CD8-positive, alpha-beta memory T cell (primary cell): ENCODE results near the gene BCL3. TPM values are rescaled to one million over a fixed set of nuclear protein-coding genes. Genes with fewer than 3 reads are reported as not detected.
"Not testable (repeated sequence)": the region's sequence is repeated elsewhere in the genome, so short reads cannot be mapped to it uniquely, and the experiment has no call there.

Experiments
- CTCF ChIA-PET: fragments of 350-600 bp; sonication (Branson Sonifier 250); formaldehyde crosslinking; loops from one replicate; lab custom pipeline; 2021; ENCODE audit warnings: antibody characterized with exemption; lab: Charles Lee
- POLR2A ChIA-PET: fragments of 350-600 bp; sonication (Branson Sonifier 250); formaldehyde crosslinking; loops from one replicate; lab custom pipeline; 2021; ENCODE audit warnings: antibody characterized with exemption; lab: Charles Lee
- DNase-seq, 5 donors: peaks; one replicate each; pipeline versions ENCODE4 v3.0.0 to v3.0.0-alpha.2; 2020 to 2022; ENCODE audit warnings: mixed read lengths in 1 of 5
- H3K27ac ChIP-seq: one replicate; pipeline ENCODE4 v1.7.0; 2013; ENCODE audit warnings: low read depth, mild to moderate bottlenecking, low read length, moderate library complexity
- H3K27me3 ChIP-seq: 2 replicates; pipeline ENCODE4 v1.7.0; 2013; ENCODE audit warnings: low read length, mild to moderate bottlenecking; ENCODE audit not compliant: insufficient read depth, poor library complexity, severe bottlenecking
- H3K36me3 ChIP-seq: 2 replicates; pipeline ENCODE4 v1.7.0; 2013; ENCODE audit warnings: mild to moderate bottlenecking, low read length, moderate library complexity; ENCODE audit not compliant: insufficient read depth
- H3K4me1 ChIP-seq: 2 replicates; pipeline ENCODE4 v1.7.0; 2013; ENCODE audit warnings: mild to moderate bottlenecking, low read length, moderate library complexity; ENCODE audit not compliant: insufficient read depth
- H3K4me3 ChIP-seq: 2 replicates; pipeline ENCODE4 v1.7.0; 2013; ENCODE audit warnings: mild to moderate bottlenecking, low read length
- H3K9me3 ChIP-seq: 2 replicates; pipeline ENCODE4 v1.7.0; 2013; ENCODE audit warnings: mild to moderate bottlenecking, low read length
- H3K27ac Mint-ChIP-seq, 8 donors: one replicate each; pipeline ENCODE4 v1.8.0; 2020 to 2021; ENCODE audit warnings: mixed read lengths in 8 of 8, mild to moderate bottlenecking in 6 of 8, inconsistent platforms in 3 of 8, moderate library complexity in 3 of 8
- H3K27me3 Mint-ChIP-seq, 2 donors: one replicate each; pipeline ENCODE4 v1.8.0; 2020 to 2021; ENCODE audit warnings: mixed read lengths in 2 of 2, mild to moderate bottlenecking in 1 of 2, moderate library complexity in 1 of 2
- H3K36me3 Mint-ChIP-seq, 3 donors: one replicate each; pipeline ENCODE4 v1.8.0; 2020 to 2021; ENCODE audit warnings: mixed read lengths in 3 of 3, inconsistent platforms in 1 of 3, mild to moderate bottlenecking in 1 of 3
- H3K4me1 Mint-ChIP-seq, 3 donors: one replicate each; pipeline ENCODE4 v1.8.0; 2020 to 2021; ENCODE audit warnings: mixed read lengths in 3 of 3, inconsistent platforms in 1 of 3, mild to moderate bottlenecking in 1 of 3
- H3K4me3 Mint-ChIP-seq, 7 donors: one replicate each; pipeline ENCODE4 v1.8.0; 2020 to 2021; ENCODE audit warnings: mixed read lengths in 7 of 7, mild to moderate bottlenecking in 6 of 7, moderate library complexity in 4 of 7, inconsistent platforms in 2 of 7
- H3K9me3 Mint-ChIP-seq, 5 donors: one replicate each; pipeline ENCODE4 v1.8.0; 2020 to 2022; ENCODE audit warnings: mixed read lengths in 5 of 5, mild to moderate bottlenecking in 3 of 5, moderate library complexity in 2 of 5, inconsistent platforms in 1 of 5
- polyA plus RNA-seq: library from polyadenylated mRNA; unstranded; fragments of 300-500 nt; fragmentation: Illumina TruSeq; gene quantifications from one replicate; pipeline ENCODE4 v1.2.3, GENCODE V29; 2021
- total RNA-seq, 2 experiments: library from RNA; stranded (reverse); gene quantifications; one replicate each; pipeline ENCODE4 v1.2.3, GENCODE V29; 2021

Gene BCL3
- total and polyA plus RNA-seq, 3 experiments from 2014 or later = 9.8 to 33.9 (median 30.5) TPM

DNA sequence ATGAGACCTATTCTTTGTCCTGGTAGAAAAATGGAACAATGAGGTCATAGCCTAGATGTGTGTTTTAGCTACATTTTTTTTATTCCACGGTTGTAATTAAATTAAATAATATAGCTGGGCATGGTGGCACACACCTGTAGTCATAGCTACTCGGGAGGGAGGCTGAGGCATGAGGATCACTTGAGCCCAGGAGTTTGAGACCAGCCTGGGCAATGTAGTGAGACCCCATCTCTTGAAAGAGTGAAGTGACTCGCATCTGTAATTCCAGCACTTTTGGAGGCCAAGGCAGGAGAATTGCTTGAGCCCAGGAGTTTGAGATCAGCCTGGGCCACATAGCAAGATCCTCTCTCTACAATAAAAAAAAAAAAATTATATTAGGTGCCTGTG, 17.4 kb downstream of the BCL3 start:
- H3K4me3 ChIP-seq = no peak overlapping the region
- Mint-ChIP-seq H3K36me3 (peaks cover 0 to 2% (median under 1%) of the 10 kb centered on the region in 3 donors), H3K4me3 (no peak overlapping the region), H3K9me3 (no peaks in the 10 kb centered on the region), H3K4me1 (peaks cover 21 to 48% (median 47%) of the 10 kb centered on the region in 3 donors), H3K27ac (no peak overlapping the region), H3K27me3 (no peaks in the 10 kb centered on the region)
- ChIA-PET CTCF (interaction anchor here (1.2 to 10.4 kb wide), 3 partner anchors 23 to 77 kb away, joined by 3 to 299 read pairs (median 4); no protein-coding TSS in a partner anchor), POLR2A (no interaction called here)
- H3K27me3 ChIP-seq = no peaks in the 10 kb centered on the region
- H3K4me1 ChIP-seq = peaks cover 8% of the 10 kb centered on the region
- no peaks in the 10 kb centered on the region for H3K9me3 ChIP-seq
- DNase-seq = no peak
- no peak overlapping the region for H3K27ac ChIP-seq
- H3K36me3 ChIP-seq = no peaks in the 10 kb centered on the region

DNA sequence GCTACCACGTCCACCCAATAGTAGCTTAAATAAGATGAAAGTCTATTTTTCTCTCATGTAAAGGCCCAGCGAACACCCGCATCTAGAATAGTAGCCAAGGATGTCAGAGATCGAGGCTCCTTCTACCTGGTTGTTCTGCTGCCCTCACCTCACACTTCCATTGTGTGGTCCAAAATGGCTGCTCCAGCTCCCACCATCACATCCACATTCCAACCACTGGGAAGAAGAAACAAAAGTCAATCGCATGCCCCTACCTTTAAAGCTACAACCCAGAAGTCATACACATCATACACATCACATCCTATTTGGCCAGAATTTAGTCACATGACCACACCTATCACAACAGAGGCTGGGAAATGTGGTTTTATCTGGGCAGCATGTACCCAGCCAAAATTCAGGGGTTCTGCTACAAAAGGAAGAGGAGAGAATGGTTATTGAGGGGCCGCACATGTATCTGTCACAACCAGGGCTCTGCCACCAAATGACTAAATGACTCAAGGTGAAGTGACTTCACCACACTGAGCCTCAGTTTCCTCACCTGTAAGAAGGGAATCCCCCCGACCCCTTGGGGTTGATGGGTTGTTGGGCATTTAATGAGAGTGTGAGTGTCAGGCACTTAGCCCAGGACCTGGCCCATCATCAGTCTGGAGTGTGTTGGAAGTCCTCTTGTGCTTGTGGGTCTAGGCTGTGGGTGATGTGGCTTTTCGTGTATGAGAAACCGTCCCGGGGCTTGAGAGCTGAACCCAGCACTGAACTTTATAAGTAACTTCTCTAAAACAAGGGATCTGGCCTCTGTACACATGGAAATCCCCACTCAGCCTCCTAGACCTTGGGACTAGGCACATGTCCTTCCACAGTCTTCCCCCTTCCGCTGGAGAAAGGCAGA, 19.0 kb downstream of the BCL3 start:
- no peaks in the 10 kb centered on the region for H3K9me3 Mint-ChIP-seq
- H3K36me3 Mint-ChIP-seq = peaks cover 0 to 2% (median 0%) of the 10 kb centered on the region in 3 donors
- Histone ChIP-seq H3K27me3 (no peaks in the 10 kb centered on the region), H3K9me3 (no peaks in the 10 kb centered on the region), H3K4me1 (peaks cover 8% of the 10 kb centered on the region), H3K4me3 (no peak overlapping the region), H3K27ac (no peak overlapping the region), H3K36me3 (no peaks in the 10 kb centered on the region)
- no peak for DNase-seq
- peak overlapping the region in 7 of 8 donors; percentile 2 to 85 (median 42) for H3K27ac Mint-ChIP-seq
- H3K27me3 Mint-ChIP-seq = no peaks in the 10 kb centered on the region
- CTCF ChIA-PET = interaction anchor here (1.0 to 10.4 kb wide), 4 partner anchors 13 to 45 kb away, joined by 3 to 299 read pairs (median 4); no protein-coding TSS in a partner anchor
- peak overlapping the region in 2 of 7 donors; percentile 5 to 9 for H3K4me3 Mint-ChIP-seq
- peaks cover 17 to 43% (median 42%) of the 10 kb centered on the region in 3 donors for H3K4me1 Mint-ChIP-seq
- POLR2A ChIA-PET = no interaction called here

GRCh38 chr19:44770550-44771257, 22.2 kb downstream of the BCL3 start:
- H3K4me1 Mint-ChIP-seq = peaks cover 11 to 31% (median 29%) of the 10 kb centered on the region in 3 donors
- H3K27me3 Mint-ChIP-seq = no peaks in the 10 kb centered on the region
- Histone ChIP-seq H3K27me3 (no peaks in the 10 kb centered on the region), H3K36me3 (no peaks in the 10 kb centered on the region), H3K4me3 (no peak overlapping the region), H3K4me1 (peaks cover 8% of the 10 kb centered on the region), H3K27ac (no peak overlapping the region), H3K9me3 (no peaks in the 10 kb centered on the region)
- ChIA-PET POLR2A (interaction anchor here (0.8 to 1.9 kb wide), 6 partner anchors 9 to 119 kb away, joined by 3 to 18 read pairs (median 4); no protein-coding TSS in a partner anchor), CTCF (interaction anchor here (0.6 to 10.4 kb wide), 21 partner anchors 9 to 181 kb away, joined by 3 to 299 read pairs (median 6); partner anchors contain the start of gene BCL3)
- peak overlapping the region; percentile 24 to 78 (median 61) for H3K4me3 Mint-ChIP-seq
- H3K36me3 Mint-ChIP-seq = no peaks in the 10 kb centered on the region
- DNase-seq = peak; percentile 94 to 99 (median 96)
- H3K27ac Mint-ChIP-seq = peak overlapping the region; percentile 23 to 92 (median 88)
- no peaks in the 10 kb centered on the region for H3K9me3 Mint-ChIP-seq

DNA sequence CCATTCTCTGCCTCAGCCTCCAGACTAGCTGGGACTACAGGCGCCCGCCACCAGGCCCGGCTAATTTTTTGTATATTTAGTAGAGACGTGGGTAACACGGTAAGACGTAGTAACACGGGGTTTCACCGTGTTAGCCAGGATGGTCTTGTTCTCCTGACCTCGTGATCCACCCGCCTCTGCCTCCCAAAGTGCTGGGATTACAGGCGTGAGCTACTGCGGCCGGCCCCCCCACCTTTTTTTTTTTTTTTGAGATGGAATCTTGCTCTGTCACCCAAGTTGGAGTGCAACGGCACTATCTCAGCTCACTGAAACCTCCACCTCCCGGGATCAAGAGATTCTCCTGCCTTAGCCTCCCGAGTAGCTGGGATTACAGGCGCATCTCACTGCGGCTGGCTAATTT, 23.6 kb downstream of the BCL3 start:
- H3K27ac Mint-ChIP-seq, H3K4me1 ChIP-seq, DNase-seq, H3K27ac ChIP-seq, H3K9me3 ChIP-seq, H3K36me3 ChIP-seq, H3K27me3 Mint-ChIP-seq, H3K36me3 Mint-ChIP-seq, H3K4me3 Mint-ChIP-seq, H3K9me3 Mint-ChIP-seq, H3K4me3 ChIP-seq, POLR2A ChIA-PET, H3K27me3 ChIP-seq: not testable (repeated sequence)
- CTCF ChIA-PET = interaction anchor here (1.5 to 10.4 kb wide), 7 partner anchors 12 to 180 kb away, joined by 3 to 299 read pairs (median 15); partner anchors contain the start of gene BCL3
- peaks cover 11 to 31% (median 29%) of the 10 kb centered on the region in 3 donors for H3K4me1 Mint-ChIP-seq

DNA sequence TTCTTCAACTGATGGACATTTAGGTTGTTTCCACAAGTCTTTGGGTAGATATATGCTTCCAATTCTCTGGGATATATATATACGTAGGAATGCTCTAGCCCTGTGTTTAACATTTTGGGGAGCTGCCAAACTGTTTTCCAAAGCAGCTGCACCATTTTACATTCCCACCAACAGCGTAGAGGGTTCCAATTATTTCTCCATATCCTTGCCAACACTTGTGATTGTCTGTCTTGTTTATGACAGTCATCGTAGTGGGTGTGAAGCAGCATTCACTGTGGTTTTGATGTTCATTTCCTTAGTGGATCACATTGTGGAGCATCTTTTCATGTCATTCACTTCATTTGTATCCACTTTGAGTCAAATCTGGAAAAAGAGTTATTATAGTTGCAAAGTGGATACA, 24.5 kb downstream of the BCL3 start:
- POLR2A ChIA-PET = no interaction called here

GRCh38 chr19:44775676-44776240, 27.2 kb downstream of the BCL3 start:
- Histone ChIP-seq H3K4me1 (no peaks in the 10 kb centered on the region), H3K27me3 (no peaks in the 10 kb centered on the region), H3K4me3 (no peak overlapping the region), H3K27ac (no peak overlapping the region), H3K36me3 (no peaks in the 10 kb centered on the region), H3K9me3 (no peaks in the 10 kb centered on the region)
- no peaks in the 10 kb centered on the region for H3K36me3 Mint-ChIP-seq
- peaks cover 0 to 2% (median 0%) of the 10 kb centered on the region in 5 donors for H3K9me3 Mint-ChIP-seq
- peaks cover 1 to 2% (median 2%) of the 10 kb centered on the region in 3 donors for H3K4me1 Mint-ChIP-seq
- H3K27ac Mint-ChIP-seq = no peak overlapping the region
- DNase-seq = no peak
- ChIA-PET CTCF (interaction anchor here (2.1 kb wide), 1 partner anchor 52 kb away, joined by 16 read pairs; no protein-coding TSS in a partner anchor), POLR2A (no interaction called here)
- no peak overlapping the region for H3K4me3 Mint-ChIP-seq
- peaks cover 4 to 8% of the 10 kb centered on the region in 2 donors for H3K27me3 Mint-ChIP-seq

More for the DNA sequence above, 24.5 kb downstream of the BCL3 start:
- Mint-ChIP-seq H3K4me1 (peaks cover 10 to 22% (median 21%) of the 10 kb centered on the region in 3 donors), H3K27me3 (peaks cover 0 to 5% of the 10 kb centered on the region in 2 donors), H3K9me3 (peaks cover 0 to 2% (median 0%) of the 10 kb centered on the region in 5 donors), H3K36me3 (no peaks in the 10 kb centered on the region), H3K27ac (peak overlapping the region in 1 of 8 donors; percentile 45), H3K4me3 (no peak overlapping the region)
- no peak for DNase-seq
- CTCF ChIA-PET = interaction anchor here (1.6 to 10.4 kb wide), 3 partner anchors 11 to 83 kb away, joined by 7 to 299 read pairs (median 50); no protein-coding TSS in a partner anchor
- H3K36me3 ChIP-seq = no peaks in the 10 kb centered on the region
- H3K9me3 ChIP-seq = no peaks in the 10 kb centered on the region
- no peak overlapping the region for H3K27ac ChIP-seq
- H3K4me1 ChIP-seq = peaks cover 8% of the 10 kb centered on the region
- H3K27me3 ChIP-seq = no peaks in the 10 kb centered on the region
- H3K4me3 ChIP-seq = no peak overlapping the region

GRCh38 chr19:44776402-44777096, 28.0 kb downstream of the BCL3 start:
- DNase-seq = no peak
- Histone ChIP-seq H3K36me3 (no peaks in the 10 kb centered on the region), H3K4me3 (no peak overlapping the region), H3K27ac (no peak overlapping the region), H3K27me3 (no peaks in the 10 kb centered on the region), H3K4me1 (no peaks in the 10 kb centered on the region), H3K9me3 (no peaks in the 10 kb centered on the region)
- H3K4me1 Mint-ChIP-seq = no peaks in the 10 kb centered on the region
- CTCF ChIA-PET = interaction anchor here (2.1 kb wide), 1 partner anchor 53 kb away, joined by 16 read pairs; no protein-coding TSS in a partner anchor
- peaks cover 4 to 10% of the 10 kb centered on the region in 2 donors for H3K27me3 Mint-ChIP-seq
- H3K36me3 Mint-ChIP-seq = no peaks in the 10 kb centered on the region
- H3K27ac Mint-ChIP-seq = no peak overlapping the region
- peaks cover 0 to 2% (median 0%) of the 10 kb centered on the region in 5 donors for H3K9me3 Mint-ChIP-seq
- POLR2A ChIA-PET = no interaction called here
- no peak overlapping the region for H3K4me3 Mint-ChIP-seq
